Heart left ventricle (tissue), 13 donors: ENCODE data around the gene IGF2BP1.

Experiments used
- POLR2A ChIP-seq, 2 donors: fragments of 450-650 bp; IDR thresholded peaks; one replicate each; pipeline ENCODE4 v1.6.1; 2017; ENCODE audit warnings: antibody characterized with exemption in 2 of 2, mild to moderate bottlenecking in 2 of 2, moderate library complexity in 2 of 2
- TF ChIP-seq, protein P1 (sequence below), 12 donors: fragments of 200-600 bp; sonication (generic) in 4 of 12; IDR thresholded peaks; one replicate each; pipeline versions ENCODE4 v1.5.0 to v1.8.0; 2018 to 2022; ENCODE audit warnings: antibody characterized with exemption in 12 of 12, mild to moderate bottlenecking in 5 of 12
- donor health status: ischemic (EF 13 %, LVEDD 7.1; RV severe dilation, severe dysfunction).
- donor health status: DM: no; HTN: yes; CAD: no.
- donor health status: DM: no; HTN: no; CAD: no.
- donor health status: ischemic (EF 25% LVEDD 6.9; RV normal size, moderate dysfunction).
- donor health status: ischemic (EF 25% LVEDD 5.7; RV mildly dilated, moderate dysfunction).
- donor health status: ischemic (EF 35%, LVEDD 5.7; RV mildly dilated, moderate dysfunction).
- donor health status: nonischemic (EF 11% LVEDD 7.7; RV severe dilation, severe dysfunction).
- donor health status: DM: yes; HTN: yes; CAD: no.
- donor health status: PGD.
- donor health status: ischemic (EF 29% LVEDD 5.4; RV normal size, mild dysfunction).
- donor health status: nonischemic (EF 23%, LVEDD 6.1; RV moderate dilation, normal function).

DNA sequence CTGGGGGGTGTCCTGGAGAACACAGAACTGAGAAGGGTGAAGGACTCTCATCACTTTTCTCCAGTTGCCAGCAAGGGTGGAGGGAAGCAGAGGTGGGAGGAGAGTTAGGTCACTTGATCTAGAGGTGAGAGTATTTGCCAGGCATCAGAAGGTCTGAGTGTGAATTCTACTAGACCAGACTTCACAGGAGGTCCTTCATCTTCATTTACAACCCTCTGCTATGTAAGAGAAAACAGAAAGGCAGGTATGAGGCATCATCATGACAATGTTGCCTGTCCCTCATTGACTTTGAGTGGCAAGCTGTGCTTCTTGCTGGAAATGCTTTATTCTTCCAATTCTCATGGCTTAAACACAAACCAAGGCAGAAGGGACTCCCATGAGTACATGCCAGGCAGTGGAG is 89.5 kb downstream of the IGF2BP1 start:
- TF ChIP-seq, protein P1, sequence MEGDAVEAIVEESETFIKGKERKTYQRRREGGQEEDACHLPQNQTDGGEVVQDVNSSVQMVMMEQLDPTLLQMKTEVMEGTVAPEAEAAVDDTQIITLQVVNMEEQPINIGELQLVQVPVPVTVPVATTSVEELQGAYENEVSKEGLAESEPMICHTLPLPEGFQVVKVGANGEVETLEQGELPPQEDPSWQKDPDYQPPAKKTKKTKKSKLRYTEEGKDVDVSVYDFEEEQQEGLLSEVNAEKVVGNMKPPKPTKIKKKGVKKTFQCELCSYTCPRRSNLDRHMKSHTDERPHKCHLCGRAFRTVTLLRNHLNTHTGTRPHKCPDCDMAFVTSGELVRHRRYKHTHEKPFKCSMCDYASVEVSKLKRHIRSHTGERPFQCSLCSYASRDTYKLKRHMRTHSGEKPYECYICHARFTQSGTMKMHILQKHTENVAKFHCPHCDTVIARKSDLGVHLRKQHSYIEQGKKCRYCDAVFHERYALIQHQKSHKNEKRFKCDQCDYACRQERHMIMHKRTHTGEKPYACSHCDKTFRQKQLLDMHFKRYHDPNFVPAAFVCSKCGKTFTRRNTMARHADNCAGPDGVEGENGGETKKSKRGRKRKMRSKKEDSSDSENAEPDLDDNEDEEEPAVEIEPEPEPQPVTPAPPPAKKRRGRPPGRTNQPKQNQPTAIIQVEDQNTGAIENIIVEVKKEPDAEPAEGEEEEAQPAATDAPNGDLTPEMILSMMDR (IDR thresholded peaks at IDR 0.05): no peak
- TF ChIP-seq POLR2A (IDR thresholded peaks at IDR 0.05): no peak
